ENCODE results near the gene TUBB2A. TPM values are rescaled to one million over a fixed set of nuclear protein-coding genes. Genes with fewer than 3 reads are reported as not detected.

Gene TUBB2A
- total RNA-seq, 3 donors from 2014 or later (not counting 1 experiment from before 2014, with no cell fraction given) = 9.2 to 13.2 (median 11.4) TPM

GRCh38 chr6:3137057-3137777 lies 20.1 kb downstream of the TUBB2A start:
- H3K4me1 Mint-ChIP-seq = no peaks in the 10 kb centered on the region
- H3K4me3 Mint-ChIP-seq = no peak overlapping the region
- no peak overlapping the region for H3K27ac ChIP-seq (ENCODE audit: low read length)
- no peak for ATAC-seq
- no peaks in the 10 kb centered on the region for H3K27me3 ChIP-seq (ENCODE audit: control insufficient read depth, insufficient read depth, low read length)
- no peak overlapping the region for H3K4me3 ChIP-seq (ENCODE audit: low read length)
- H3K27ac Mint-ChIP-seq = no peak overlapping the region
- peaks cover 11% of the 10 kb centered on the region for H3K36me3 Mint-ChIP-seq
- no peaks in the 10 kb centered on the region for H3K9me3 Mint-ChIP-seq
- WGBS (ENCODE audit: insufficient coverage) = 93% methylated on average over 12 of the region's 12 CpGs
- no peak for TF ChIP-seq CTCF (IDR thresholded peaks at IDR 0.05)
- intact Hi-C loops (cut with micrococcal nuclease) = no loop called here
- DNase-seq = no peak
- peaks cover 10% of the 10 kb centered on the region for H3K36me3 ChIP-seq (ENCODE audit: control insufficient read depth, insufficient read depth, low read length)
- H3K27me3 Mint-ChIP-seq (ENCODE audit: low read depth in 2 of 2) = no peaks in the 10 kb centered on the region
- H3K4me1 ChIP-seq (ENCODE audit: control insufficient read depth, insufficient read depth, low read length) = peaks cover 5% of the 10 kb centered on the region
- H3K9me3 ChIP-seq (ENCODE audit: control insufficient read depth, insufficient read depth, low read length) = no peaks in the 10 kb centered on the region

- no peak for ATAC-seq
- H3K27me3 ChIP-seq (ENCODE audit: control insufficient read depth, insufficient read depth, low read length) = no peaks in the 10 kb centered on the region
- no peak for TF ChIP-seq CTCF (IDR thresholded peaks at IDR 0.05)
- intact Hi-C loops (cut with micrococcal nuclease) = no loop called here
- WGBS (ENCODE audit: insufficient coverage) = 92% methylated on average over 6 of the region's 8 CpGs
- peaks cover 10% of the 10 kb centered on the region for H3K36me3 ChIP-seq (ENCODE audit: control insufficient read depth, insufficient read depth, low read length)
- H3K4me1 ChIP-seq (ENCODE audit: control insufficient read depth, insufficient read depth, low read length) = peaks cover 5% of the 10 kb centered on the region
- Mint-ChIP-seq H3K36me3 (peaks cover 11% of the 10 kb centered on the region), H3K4me1 (no peaks in the 10 kb centered on the region), H3K27me3 (ENCODE audit: low read depth in 2 of 2) (no peaks in the 10 kb centered on the region), H3K9me3 (no peaks in the 10 kb centered on the region), H3K4me3 (no peak overlapping the region), H3K27ac (no peak overlapping the region)
- H3K4me3 ChIP-seq (ENCODE audit: low read length) = no peak overlapping the region
- no peaks in the 10 kb centered on the region for H3K9me3 ChIP-seq (ENCODE audit: control insufficient read depth, insufficient read depth, low read length)
- no peak for DNase-seq
- no peak overlapping the region for H3K27ac ChIP-seq (ENCODE audit: low read length)
Observed at GRCh38 chr6:3136292-3137011, 20.9 kb downstream of the TUBB2A start.

DNA sequence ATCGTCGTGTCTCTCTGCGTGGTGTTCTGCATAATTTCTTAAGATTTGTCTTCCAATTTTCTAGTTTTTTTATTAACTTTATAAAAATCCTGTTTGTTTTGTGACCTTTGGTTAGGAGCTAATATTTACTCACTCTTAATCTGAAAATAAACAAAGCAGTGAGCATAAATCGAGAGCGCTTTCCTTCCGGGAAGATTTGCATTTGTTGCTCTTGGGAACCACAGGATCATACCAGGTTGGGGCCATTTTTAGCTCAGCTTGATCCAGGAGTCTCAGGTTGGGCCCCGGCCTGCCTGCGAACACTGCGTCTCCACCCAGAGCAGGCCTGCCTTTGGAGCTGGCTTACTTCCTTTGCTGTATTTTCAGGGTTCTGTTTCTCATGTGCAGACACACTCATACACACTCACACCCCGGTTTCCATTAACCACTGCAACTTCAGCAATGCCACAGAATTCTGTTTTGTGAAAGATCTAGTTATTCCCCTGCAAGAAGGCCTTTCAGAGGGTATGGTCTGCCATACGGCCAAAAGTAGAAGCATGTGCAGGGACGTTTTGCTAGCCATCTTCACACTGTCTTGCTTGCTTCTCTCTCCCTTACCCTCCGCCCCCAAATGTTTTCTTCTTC lies 21.6 kb downstream of the TUBB2A start:
- peaks cover 11% of the 10 kb centered on the region for H3K36me3 Mint-ChIP-seq
- H3K9me3 ChIP-seq (ENCODE audit: control insufficient read depth, insufficient read depth, low read length) = no peaks in the 10 kb centered on the region
- peaks cover 10% of the 10 kb centered on the region for H3K36me3 ChIP-seq (ENCODE audit: control insufficient read depth, insufficient read depth, low read length)
- no peaks in the 10 kb centered on the region for H3K9me3 Mint-ChIP-seq
- no peak overlapping the region for H3K4me3 ChIP-seq (ENCODE audit: low read length)
- no peak overlapping the region for H3K4me3 Mint-ChIP-seq
- peaks cover 5% of the 10 kb centered on the region for H3K4me1 ChIP-seq (ENCODE audit: control insufficient read depth, insufficient read depth, low read length)
- ATAC-seq (no peak), DNase-seq (no peak)
- H3K4me1 Mint-ChIP-seq = no peaks in the 10 kb centered on the region
- no peaks in the 10 kb centered on the region for H3K27me3 Mint-ChIP-seq (ENCODE audit: low read depth in 2 of 2)
- no peaks in the 10 kb centered on the region for H3K27me3 ChIP-seq (ENCODE audit: control insufficient read depth, insufficient read depth, low read length)
- 94% methylated on average over 12 of the region's 13 CpGs for WGBS (ENCODE audit: insufficient coverage)
- intact Hi-C loops (cut with micrococcal nuclease) = no loop called here
- no peak overlapping the region for H3K27ac ChIP-seq (ENCODE audit: low read length)
- TF ChIP-seq CTCF (IDR thresholded peaks at IDR 0.05) = no peak
- no peak overlapping the region for H3K27ac Mint-ChIP-seq
